ENCODE results near the gene TMEM63C.

The TMEM63C gene

GRCh38 chr14:77259025-77259715, 77.6 kb downstream of the TMEM63C start:
- TF ChIP-seq CTCF (IDR thresholded peaks at IDR 0.05; ENCODE audit: insufficient read depth, low read depth, low read length, missing control alignments), result no peak
- no peak for DNase-seq (ENCODE audit: low read depth)
- no peak overlapping the region for H3K4me3 ChIP-seq (ENCODE audit: low read depth, low read length)

- TF ChIP-seq CTCF (IDR thresholded peaks at IDR 0.05; ENCODE audit: insufficient read depth, low read depth, low read length, missing control alignments), result no peak
These were observed 78.6 kb downstream of the TMEM63C start for GRCh38 chr14:77260199-77260598.

GRCh38 chr14:77260631-77261030, 79.0 kb downstream of the TMEM63C start:
- DNase-seq (ENCODE audit: low read depth), result no peak
- no peak overlapping the region for H3K4me3 ChIP-seq (ENCODE audit: low read depth, low read length)
- no peak for TF ChIP-seq CTCF (IDR thresholded peaks at IDR 0.05; ENCODE audit: insufficient read depth, low read depth, low read length, missing control alignments)

More at GRCh38 chr14:77260199-77260598, 78.6 kb downstream of the TMEM63C start:
- no peak overlapping the region for H3K4me3 ChIP-seq (ENCODE audit: low read depth, low read length)
- DNase-seq (ENCODE audit: low read depth), result no peak

- no peak for TF ChIP-seq CTCF (IDR thresholded peaks at IDR 0.05; ENCODE audit: insufficient read depth, low read depth, low read length, missing control alignments)
- DNase-seq (ENCODE audit: low read depth), result no peak
- H3K4me3 ChIP-seq (ENCODE audit: low read depth, low read length), result no peak overlapping the region
These were observed 83.0 kb downstream of the TMEM63C start for GRCh38 chr14:77264466-77265186.

GRCh38 chr14:77265187-77265515, 83.6 kb downstream of the TMEM63C start:
- DNase-seq (ENCODE audit: low read depth), result no peak
- H3K4me3 ChIP-seq (ENCODE audit: low read depth, low read length), result no peak overlapping the region
- TF ChIP-seq CTCF (IDR thresholded peaks at IDR 0.05; ENCODE audit: insufficient read depth, low read depth, low read length, missing control alignments), result no peak

- DNase-seq (ENCODE audit: low read depth), result no peak
- no peak for TF ChIP-seq CTCF (IDR thresholded peaks at IDR 0.05; ENCODE audit: insufficient read depth, low read depth, low read length, missing control alignments)
These were observed 84.2 kb downstream of the TMEM63C start for GRCh38 chr14:77265561-77266335.

More at GRCh38 chr14:77265561-77266335, 84.2 kb downstream of the TMEM63C start:
- no peak overlapping the region for H3K4me3 ChIP-seq (ENCODE audit: low read depth, low read length)

Measured in GM12865 (cell line).